ENCODE data around the gene DRC7. TPM values are rescaled to one million over a fixed set of nuclear protein-coding genes. Genes with fewer than 3 reads are reported as not detected.

DRC7 gene
- total and polyA plus RNA-seq, 7 donors = not detected

DNA sequence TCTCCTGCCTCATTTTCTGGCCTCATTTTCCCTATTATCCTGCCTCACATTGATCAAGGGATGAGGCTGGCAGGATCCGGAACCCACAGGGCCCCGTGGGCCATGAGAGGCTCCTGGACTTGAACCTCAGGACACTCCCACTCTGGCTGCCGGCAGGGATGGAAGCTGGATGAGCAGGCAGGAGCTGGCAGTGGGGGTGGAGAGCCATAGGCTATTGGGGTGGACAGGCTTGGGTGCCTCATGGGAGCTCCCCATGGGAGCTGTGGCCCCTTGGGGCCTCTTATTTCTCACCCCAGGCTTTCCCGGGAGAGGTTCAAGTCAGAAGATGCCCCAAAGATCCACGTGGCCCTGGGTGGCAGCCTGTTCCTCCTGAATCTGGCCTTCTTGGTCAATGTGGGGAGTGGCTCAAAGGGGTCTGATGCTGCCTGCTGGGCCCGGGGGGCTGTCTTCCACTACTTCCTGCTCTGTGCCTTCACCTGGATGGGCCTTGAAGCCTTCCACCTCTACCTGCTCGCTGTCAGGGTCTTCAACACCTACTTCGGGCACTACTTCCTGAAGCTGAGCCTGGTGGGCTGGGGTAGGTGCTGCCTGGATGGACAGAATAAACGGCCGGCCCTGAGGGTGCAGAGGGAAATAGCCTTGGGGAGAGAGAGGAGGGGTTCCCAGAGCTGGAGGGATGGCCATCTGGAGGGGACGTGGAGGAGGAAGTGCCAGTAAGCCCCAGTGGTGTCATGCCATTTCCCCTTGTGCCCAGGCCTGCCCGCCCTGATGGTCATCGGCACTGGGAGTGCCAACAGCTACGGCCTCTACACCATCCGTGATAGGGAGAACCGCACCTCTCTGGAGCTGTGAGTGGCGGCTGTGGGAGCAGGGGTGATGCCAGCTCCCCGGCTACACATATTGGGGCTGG lies 10.7 kb upstream of the DRC7 start:
- Histone ChIP-seq H3K36me3 (no peaks in the 10 kb centered on the region), H3K4me3 (no peak overlapping the region), H3K27me3 (peaks cover 0 to 4% (median 0%) of the 10 kb centered on the region in 3 donors), H3K4me1 (no peaks in the 10 kb centered on the region), H3K9me3 (no peaks in the 10 kb centered on the region), H3K27ac (no peak overlapping the region)
- intact Hi-C loops (cut with DNase I) = no loop called here
- peak; percentile 52 for DNase-seq
- 88 to 90% methylated on average over 18 of the region's 18 CpGs for WGBS, 2 donors
- no peak for TF ChIP-seq EP300 (IDR thresholded peaks at IDR 0.05)
- no peak for TF ChIP-seq POLR2AphosphoS5 (IDR thresholded peaks at IDR 0.05)
- no peak for TF ChIP-seq POLR2A (IDR thresholded peaks at IDR 0.05)
- TF ChIP-seq, protein P1, sequence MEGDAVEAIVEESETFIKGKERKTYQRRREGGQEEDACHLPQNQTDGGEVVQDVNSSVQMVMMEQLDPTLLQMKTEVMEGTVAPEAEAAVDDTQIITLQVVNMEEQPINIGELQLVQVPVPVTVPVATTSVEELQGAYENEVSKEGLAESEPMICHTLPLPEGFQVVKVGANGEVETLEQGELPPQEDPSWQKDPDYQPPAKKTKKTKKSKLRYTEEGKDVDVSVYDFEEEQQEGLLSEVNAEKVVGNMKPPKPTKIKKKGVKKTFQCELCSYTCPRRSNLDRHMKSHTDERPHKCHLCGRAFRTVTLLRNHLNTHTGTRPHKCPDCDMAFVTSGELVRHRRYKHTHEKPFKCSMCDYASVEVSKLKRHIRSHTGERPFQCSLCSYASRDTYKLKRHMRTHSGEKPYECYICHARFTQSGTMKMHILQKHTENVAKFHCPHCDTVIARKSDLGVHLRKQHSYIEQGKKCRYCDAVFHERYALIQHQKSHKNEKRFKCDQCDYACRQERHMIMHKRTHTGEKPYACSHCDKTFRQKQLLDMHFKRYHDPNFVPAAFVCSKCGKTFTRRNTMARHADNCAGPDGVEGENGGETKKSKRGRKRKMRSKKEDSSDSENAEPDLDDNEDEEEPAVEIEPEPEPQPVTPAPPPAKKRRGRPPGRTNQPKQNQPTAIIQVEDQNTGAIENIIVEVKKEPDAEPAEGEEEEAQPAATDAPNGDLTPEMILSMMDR (IDR thresholded peaks at IDR 0.05) = no peak

DNA sequence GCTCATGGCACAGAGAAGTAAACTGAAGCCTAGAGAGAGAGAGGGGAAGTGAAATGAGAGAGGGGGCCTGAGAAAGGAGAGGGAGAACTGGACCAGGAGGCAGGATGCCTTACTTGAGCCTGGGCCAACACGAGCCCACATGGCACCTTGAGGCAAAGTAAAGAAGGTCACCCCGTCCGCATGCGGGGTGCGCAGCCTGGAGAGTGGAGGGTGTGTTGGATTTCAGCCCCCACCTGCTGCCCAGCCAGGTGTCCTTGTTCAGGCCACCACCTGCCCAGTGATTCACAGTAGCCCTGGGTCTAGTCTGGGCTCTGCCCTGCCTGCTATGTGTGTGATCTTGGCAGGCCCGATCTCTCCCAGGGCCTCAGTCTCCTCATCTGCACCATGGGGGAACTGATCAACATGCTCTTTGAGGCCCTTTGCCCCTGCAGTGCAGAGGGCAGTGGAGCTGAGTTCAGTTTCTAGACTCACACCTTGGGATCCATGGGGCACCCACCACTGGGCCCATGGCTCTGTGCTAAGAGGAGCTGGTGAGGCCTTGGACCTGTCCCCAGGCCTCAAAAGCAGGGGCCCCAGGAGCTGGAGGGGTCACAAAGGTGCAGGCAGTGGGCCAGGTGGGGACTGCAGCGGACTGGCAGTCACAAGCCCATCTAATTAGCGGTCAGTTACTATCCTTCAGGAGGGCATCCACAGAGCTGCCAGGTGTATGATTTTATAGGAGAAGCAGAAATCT lies 9.8 kb upstream of the DRC7 start:
- Histone ChIP-seq H3K9me3 (no peaks in the 10 kb centered on the region), H3K36me3 (no peaks in the 10 kb centered on the region), H3K4me1 (no peaks in the 10 kb centered on the region), H3K27me3 (peaks cover 0 to 12% (median 0%) of the 10 kb centered on the region in 3 donors), H3K27ac (no peak overlapping the region), H3K4me3 (no peak overlapping the region)
- 95 to 96% methylated on average over 8 of the region's 8 CpGs for WGBS, 2 donors
- intact Hi-C loops (cut with DNase I) = no loop called here
- peak; percentile 38 for DNase-seq
- no peak for TF ChIP-seq EP300 (IDR thresholded peaks at IDR 0.05)
- no peak for TF ChIP-seq POLR2AphosphoS5 (IDR thresholded peaks at IDR 0.05)
- TF ChIP-seq POLR2A (IDR thresholded peaks at IDR 0.05) = no peak
- TF ChIP-seq, protein P1 (IDR thresholded peaks at IDR 0.05) = no peak

DNA sequence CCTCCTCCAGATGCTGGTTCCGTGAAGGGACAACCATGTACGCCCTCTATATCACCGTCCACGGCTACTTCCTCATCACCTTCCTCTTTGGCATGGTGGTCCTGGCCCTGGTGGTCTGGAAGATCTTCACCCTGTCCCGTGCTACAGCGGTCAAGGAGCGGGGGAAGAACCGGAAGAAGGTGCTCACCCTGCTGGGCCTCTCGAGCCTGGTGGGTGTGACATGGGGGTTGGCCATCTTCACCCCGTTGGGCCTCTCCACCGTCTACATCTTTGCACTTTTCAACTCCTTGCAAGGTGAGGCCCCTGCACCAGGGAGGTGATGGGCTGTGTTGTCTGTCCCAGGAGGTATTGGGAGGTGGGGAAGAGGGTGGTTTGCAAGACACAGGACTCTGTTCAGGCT lies 9.0 kb upstream of the DRC7 start:
- DNase-seq = peak; percentile 55
- TF ChIP-seq, protein P1 (IDR thresholded peaks at IDR 0.05) = no peak
- TF ChIP-seq POLR2A (IDR thresholded peaks at IDR 0.05) = no peak
- no peak for TF ChIP-seq POLR2AphosphoS5 (IDR thresholded peaks at IDR 0.05)
- TF ChIP-seq EP300 (IDR thresholded peaks at IDR 0.05) = no peak
- WGBS, 2 donors = 87 to 89% methylated on average over 11 of the region's 11 CpGs

DNA sequence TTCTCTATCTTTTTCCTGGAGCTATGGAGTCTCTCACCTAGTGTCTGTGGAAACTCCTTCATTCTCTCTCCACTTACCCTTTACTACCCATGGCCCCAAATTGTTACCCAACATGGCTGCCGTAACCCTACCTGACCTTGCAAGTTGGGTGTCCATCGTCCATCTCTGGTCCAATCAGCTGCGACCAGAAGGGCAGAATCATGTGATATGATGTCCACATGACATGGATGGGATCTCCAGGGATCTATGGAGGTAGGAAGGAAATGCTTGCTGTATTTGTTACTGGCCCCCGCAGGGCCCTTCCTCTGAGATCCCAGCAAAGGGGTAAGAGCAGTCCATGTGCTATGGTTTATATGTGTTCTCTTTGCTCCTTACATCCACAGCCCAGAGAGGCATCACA lies 8.0 kb upstream of the DRC7 start:
- WGBS, 2 donors = 91 to 92% methylated on average over 4 of the region's 4 CpGs

More for the DNA sequence above, 9.0 kb upstream of the DRC7 start:
- no peaks in the 10 kb centered on the region for H3K4me1 ChIP-seq
- H3K4me3 ChIP-seq = no peak overlapping the region
- no peaks in the 10 kb centered on the region for H3K9me3 ChIP-seq
- H3K36me3 ChIP-seq = no peaks in the 10 kb centered on the region
- H3K27me3 ChIP-seq = peaks cover 0 to 19% (median 0%) of the 10 kb centered on the region in 3 donors
- intact Hi-C loops (cut with DNase I) = no loop called here
- H3K27ac ChIP-seq = no peak overlapping the region

More for the DNA sequence above, 8.0 kb upstream of the DRC7 start:
- Histone ChIP-seq H3K9me3 (no peaks in the 10 kb centered on the region), H3K27me3 (peaks cover 0 to 25% (median 0%) of the 10 kb centered on the region in 3 donors), H3K27ac (no peak overlapping the region), H3K36me3 (no peaks in the 10 kb centered on the region), H3K4me3 (no peak overlapping the region), H3K4me1 (no peaks in the 10 kb centered on the region)
- no peak for DNase-seq
- no peak for TF ChIP-seq POLR2AphosphoS5 (IDR thresholded peaks at IDR 0.05)
- no peak for TF ChIP-seq POLR2A (IDR thresholded peaks at IDR 0.05)
- TF ChIP-seq EP300 (IDR thresholded peaks at IDR 0.05) = no peak
- intact Hi-C loops (cut with DNase I) = no loop called here
